ENCODE results near the gene NEFH. TPM values are rescaled to one million over a fixed set of nuclear protein-coding genes. Genes with fewer than 3 reads are reported as not detected.
A peak's percentile ranks its signal among the peaks of the same experiment; 100 is the strongest.

NEFH gene
- total RNA-seq, 4 donors from 2014 or later = 0.23 to 3.0 (median 0.53) TPM

- WGBS, 2 donors = 88 to 89% methylated on average over 7 of the region's 7 CpGs
- intact Hi-C loops (cut with DNase I; ENCODE audit: low total_unique reads) = no loop called here
- H3K4me3 ChIP-seq (ENCODE audit: low read depth, poor library complexity, severe bottlenecking) = no peak overlapping the region
- TF ChIP-seq CTCF (IDR thresholded peaks at IDR 0.05) (no peak), POLR2A (IDR thresholded peaks at IDR 0.05) (no peak)
- DNase-seq (ENCODE audit: low spot score in 2 of 2) = no peak
These were observed 15.4 kb upstream of the NEFH start for GRCh38 chr22:29464581-29464980.

- intact Hi-C loops (cut with DNase I; ENCODE audit: low total_unique reads) = no loop called here
- TF ChIP-seq POLR2A (IDR thresholded peaks at IDR 0.05) (no peak), CTCF (IDR thresholded peaks at IDR 0.05) (no peak)
- 49 to 65% methylated on average over 9 of the region's 9 CpGs for WGBS, 2 donors
- DNase-seq (ENCODE audit: low spot score in 2 of 2) = no peak
- no peak overlapping the region for H3K4me3 ChIP-seq (ENCODE audit: low read depth, poor library complexity, severe bottlenecking)
These were observed 10.3 kb upstream of the NEFH start for GRCh38 chr22:29469755-29470154.

GRCh38 chr22:29470159-29470855 lies 9.7 kb upstream of the NEFH start:
- 18 to 41% methylated on average over 29 to 49 of the region's 54 CpGs for WGBS, 2 donors
- H3K4me3 ChIP-seq (ENCODE audit: low read depth, poor library complexity, severe bottlenecking) = no peak overlapping the region
- peak; percentile 30 to 93 for DNase-seq (ENCODE audit: low spot score in 2 of 2)
- intact Hi-C loops (cut with DNase I; ENCODE audit: low total_unique reads) = no loop called here
- TF ChIP-seq CTCF (IDR thresholded peaks at IDR 0.05) (peak in 1 of 3 donors; percentile 30), POLR2A (IDR thresholded peaks at IDR 0.05) (no peak)

GRCh38 chr22:29473001-29473400 lies 7.0 kb upstream of the NEFH start:
- no peak for DNase-seq (ENCODE audit: low spot score in 2 of 2)
- intact Hi-C loops (cut with DNase I; ENCODE audit: low total_unique reads) = no loop called here
- whole genome bisulfite sequencing, 2 donors = 37 to 61% methylated on average over 5 of the region's 5 CpGs
- no peak overlapping the region for H3K4me3 ChIP-seq (ENCODE audit: low read depth, poor library complexity, severe bottlenecking)
- TF ChIP-seq POLR2A (IDR thresholded peaks at IDR 0.05) (no peak), CTCF (IDR thresholded peaks at IDR 0.05) (no peak)

GRCh38 chr22:29475550-29475949 lies 4.5 kb upstream of the NEFH start:
- no peak overlapping the region for H3K4me3 ChIP-seq (ENCODE audit: low read depth, poor library complexity, severe bottlenecking)
- intact Hi-C loops (cut with DNase I; ENCODE audit: low total_unique reads) = no loop called here
- TF ChIP-seq POLR2A (IDR thresholded peaks at IDR 0.05) = no peak
- TF ChIP-seq CTCF (IDR thresholded peaks at IDR 0.05) = no peak
- 82 to 90% methylated on average over 8 of the region's 8 CpGs for WGBS, 2 donors
- DNase-seq (ENCODE audit: low spot score in 2 of 2) = no peak

GRCh38 chr22:29476116-29476515 lies 3.9 kb upstream of the NEFH start:
- TF ChIP-seq CTCF (IDR thresholded peaks at IDR 0.05) = no peak
- TF ChIP-seq POLR2A (IDR thresholded peaks at IDR 0.05) = no peak
- WGBS, 2 donors = 69 to 80% methylated on average over 6 of the region's 6 CpGs
- no peak overlapping the region for H3K4me3 ChIP-seq (ENCODE audit: low read depth, poor library complexity, severe bottlenecking)
- no peak for DNase-seq (ENCODE audit: low spot score in 2 of 2)
- intact Hi-C loops (cut with DNase I; ENCODE audit: low total_unique reads) = no loop called here

Measured in lower leg skin (tissue), 4 donors.